ENCODE results near the gene ITGAE.

ITGAE gene

GRCh38 chr17:3699951-3700350 is 101.0 kb downstream of the ITGAE start:
- in situ Hi-C loops (cut with MboI; ENCODE audit: low sequenced_read_pairs, unreplicated experiment) = no loop called here
- no peak for DNase-seq (ENCODE audit: low spot score)
- TF ChIP-seq CTCF (IDR thresholded peaks at IDR 0.05; ENCODE audit: borderline replicate concordance, control extremely low read depth, extremely low read depth, insufficient read depth, missing control alignments) = no peak

GRCh38 chr17:3698139-3698538 is 102.8 kb downstream of the ITGAE start:
- DNase-seq (ENCODE audit: low spot score) = no peak
- in situ Hi-C loops (cut with MboI; ENCODE audit: low sequenced_read_pairs, unreplicated experiment) = no loop called here
- no peak for TF ChIP-seq CTCF (IDR thresholded peaks at IDR 0.05; ENCODE audit: borderline replicate concordance, control extremely low read depth, extremely low read depth, insufficient read depth, missing control alignments)

- no peak for DNase-seq (ENCODE audit: low spot score)
- no peak for TF ChIP-seq CTCF (IDR thresholded peaks at IDR 0.05; ENCODE audit: borderline replicate concordance, control extremely low read depth, extremely low read depth, insufficient read depth, missing control alignments)
- in situ Hi-C loops (cut with MboI; ENCODE audit: low sequenced_read_pairs, unreplicated experiment) = no loop called here
Observed at GRCh38 chr17:3697103-3697476, 103.9 kb downstream of the ITGAE start.

- no peak for TF ChIP-seq CTCF (IDR thresholded peaks at IDR 0.05; ENCODE audit: borderline replicate concordance, control extremely low read depth, extremely low read depth, insufficient read depth, missing control alignments)
- in situ Hi-C loops (cut with MboI; ENCODE audit: low sequenced_read_pairs, unreplicated experiment) = no loop called here
- peak; percentile 69 for DNase-seq (ENCODE audit: low spot score)
Observed at GRCh38 chr17:3695723-3696411, 105.1 kb downstream of the ITGAE start, which contains the start of gene P2RX5. Gene P2RX5 (minus strand): TSS chr17:3696155. CDS start chr17:3696005, 150 bp downstream.

- no peak for TF ChIP-seq CTCF (IDR thresholded peaks at IDR 0.05; ENCODE audit: borderline replicate concordance, control extremely low read depth, extremely low read depth, insufficient read depth, missing control alignments)
- in situ Hi-C loops (cut with MboI; ENCODE audit: low sequenced_read_pairs, unreplicated experiment) = no loop called here
- DNase-seq (ENCODE audit: low spot score) = no peak
Observed at GRCh38 chr17:3695129-3695722, 105.8 kb downstream of the ITGAE start.

- TF ChIP-seq CTCF (IDR thresholded peaks at IDR 0.05; ENCODE audit: borderline replicate concordance, control extremely low read depth, extremely low read depth, insufficient read depth, missing control alignments) = no peak
- in situ Hi-C loops (cut with MboI; ENCODE audit: low sequenced_read_pairs, unreplicated experiment) = no loop called here
- no peak for DNase-seq (ENCODE audit: low spot score)
Observed at GRCh38 chr17:3693829-3694231, 107.2 kb downstream of the ITGAE start.

All from GM13976 (cell line).